GM12878 (cell line): ENCODE data around the gene PYGM. TPM values are rescaled to one million over a fixed set of nuclear protein-coding genes. Genes with fewer than 3 reads are reported as not detected.

ENCODE experiments used
- ATAC-seq: fragments of 200-7000 bp; cut with Tn5 transposase; 3 replicates; pipeline ENCODE4 v1.9.1; 2020; ENCODE audit warnings: mild to moderate bottlenecking, moderate library complexity
- BruUV-seq: library from RNA; stranded (reverse); fragments of 400-500 nt; replicated peaks from 2 replicates; lab custom pipeline; 2021; lab: Mats Ljungman, UMichigan
- CTCF ChIA-PET: fragments of 300-600 bp; sonication (Branson Sonifier 250); formaldehyde crosslinking; extraction: SDS; loops from one replicate; lab custom pipeline; 2021; ENCODE audit warnings: inconsistent platforms; lab: Yijun Ruan, JAX
- POLR2A ChIA-PET: fragments of 350-600 bp; formaldehyde crosslinking; extraction: SDS; loops from one replicate; lab custom pipeline; 2021; ENCODE audit warnings: inconsistent platforms; lab: Charles Lee
- RAD21 ChIA-PET: fragments of 300-600 bp; sonication (Branson Sonifier 250); formaldehyde crosslinking; loops from one replicate; lab custom pipeline; 2023; ENCODE audit warnings: antibody characterized with exemption; ENCODE audit not compliant: unreplicated experiment; lab: Charles Lee
- SMC1A ChIA-PET: fragments of 300-600 bp; sonication (Branson Sonifier 250); formaldehyde crosslinking; loops from one replicate; lab custom pipeline; 2023; ENCODE audit not compliant: unreplicated experiment, uncharacterized antibody; lab: Charles Lee
- DNase-seq: peaks from one replicate; pipeline ENCODE4 v3.0.0-alpha.2; 2011; ENCODE audit warnings: low read depth, low spot score
- FAIRE-seq: peaks from 3 replicates; lab custom pipeline; 2011; peaks lifted over from hg19 to GRCh38; lab: Jason Lieb, UNC
- H2AFZ ChIP-seq: 2 replicates; pipeline ENCODE4 v1.6.0; 2011; ENCODE audit warnings: low read depth, low read length, control low read depth; ENCODE audit not compliant: control insufficient read depth
- H3K27ac ChIP-seq: 2 replicates; pipeline ENCODE4 v1.5.1; 2011; ENCODE audit warnings: control low read depth; ENCODE audit not compliant: control insufficient read depth, insufficient read depth
- H3K27me3 ChIP-seq, 2 experiments: replicated peaks in 1 of 2; 2 replicates each; pipeline versions ENCODE4 v1.6.0 to v1.6.1; 2011; ENCODE audit warnings: low read length in 1 of 2; ENCODE audit not compliant: control insufficient read depth in 2 of 2, insufficient read depth in 2 of 2
- H3K36me3 ChIP-seq, 2 experiments: 2 replicates each; pipeline ENCODE4 v1.5.1; 2011; ENCODE audit warnings: low read length in 1 of 2; ENCODE audit not compliant: control insufficient read depth in 2 of 2, insufficient read depth in 2 of 2
- H3K4me1 ChIP-seq: 2 replicates; pipeline ENCODE4 v1.6.1; 2011; ENCODE audit warnings: mild to moderate bottlenecking, low read length, moderate library complexity, mixed read lengths; ENCODE audit not compliant: control insufficient read depth, insufficient read depth
- H3K4me2 ChIP-seq: 2 replicates; pipeline ENCODE4 v1.6.0; 2011; ENCODE audit warnings: control low read depth; ENCODE audit not compliant: control insufficient read depth, insufficient read depth
- H3K4me3 ChIP-seq: fragments of 200-600 bp; sonication (generic); 2 replicates; pipeline ENCODE4 v1.5.1; 2016
- H3K79me2 ChIP-seq: 2 replicates; pipeline ENCODE4 v1.6.0; 2011; ENCODE audit warnings: low read length; ENCODE audit not compliant: control insufficient read depth, insufficient read depth
- H3K9ac ChIP-seq: 2 replicates; pipeline ENCODE4 v1.8.0; 2011; ENCODE audit warnings: low read length, control low read depth, mixed read lengths; ENCODE audit not compliant: control insufficient read depth, insufficient read depth
- H3K9me3 ChIP-seq: replicated peaks from 3 replicates; pipeline ENCODE4 v1.5.1; 2011; ENCODE audit warnings: mild to moderate bottlenecking, low read length; ENCODE audit not compliant: control insufficient read depth, insufficient read depth
- H4K20me1 ChIP-seq: 2 replicates; pipeline ENCODE4 v1.6.0; 2011; ENCODE audit not compliant: control insufficient read depth, insufficient read depth
- ATF7 ChIP-seq: fragments of 450-650 bp; IDR thresholded peaks from 2 replicates; pipeline ENCODE4 v1.6.1; 2016; ENCODE audit warnings: low read depth, mild to moderate bottlenecking
- CHD1 ChIP-seq: IDR thresholded peaks from 2 replicates; pipeline ENCODE4 v1.6.1; 2012; ENCODE audit warnings: low read depth, low read length, improper control_type of control experiment
- ETV6 ChIP-seq, 2 experiments: fragments of 450-650 bp in 1 of 2; IDR thresholded peaks in 1 of 2; conservative IDR thresholded peaks in 1 of 2; 2 replicates each; pipeline ENCODE4 v1.6.1; 2014; ENCODE audit warnings: antibody characterized with exemption in 1 of 2, borderline replicate concordance in 1 of 2, low read depth in 1 of 2, mild to moderate bottlenecking in 1 of 2, moderate library complexity in 1 of 2
- HDAC6 ChIP-seq: fragments of 200-600 bp; sonication (generic); IDR thresholded peaks from one replicate; pipeline ENCODE4 v1.8.0; 2017; ENCODE audit warnings: antibody characterized with exemption; ENCODE audit not compliant: unreplicated experiment
- POLR2AphosphoS2 ChIP-seq: IDR thresholded peaks from 2 replicates; pipeline ENCODE4 v1.6.1; 2011; ENCODE audit warnings: low read depth, mild to moderate bottlenecking, low read length, improper control_type of control experiment, moderate library complexity
- TCF12 ChIP-seq: IDR thresholded peaks from 2 replicates; pipeline ENCODE4 v1.6.1; 2011; ENCODE audit warnings: low read depth, mild to moderate bottlenecking, low read length
- WGBS: methylation state at CpG from one replicate; pipeline ENCODE4 v1.1.6; 2016; ENCODE audit warnings: low lambda C conversion rate; ENCODE audit not compliant: insufficient replicate concordance, insufficient coverage; ENCODE audit errors: missing lambda C conversion rate; 5-methylcytosine and 5-hydroxymethylcytosine counted together
- in situ Hi-C: fragments of 300-500 bp; cut with MboI; formaldehyde crosslinking; loops from 9 replicates; pipeline ENCODE4 v1.14.3; 2018; ENCODE audit warnings: mixed read lengths
- intact Hi-C: fragments of 100-400 bp; cut with micrococcal nuclease; formaldehyde crosslinking; loops from one replicate; pipeline ENCODE4 v1.14.2; 2022; ENCODE audit not compliant: unreplicated experiment
- polyA plus RNA-seq, 11 experiments: library from polyadenylated mRNA; depleted of rRNA in 4 of 11; unstranded in 6 of 11; stranded (reverse) in 5 of 11; fragments of >200 nt; fragmentation: Nextera tagmentation in 4 of 11; fragmentation: Illumina TruSeq in 1 of 11; extraction: Ambion mirVana in 4 of 11; extraction: Trizol in 1 of 11; gene quantifications; 1 replicate in 1 of 11; 2 replicates in 10 of 11; pipeline versions ENCODE4 v1.2.1 to v1.2.3, GENCODE V29; 2011 to 2016; ENCODE audit warnings: inconsistent platforms in 2 of 11, missing spikeins in 2 of 11, low read depth in 1 of 11
- total RNA-seq, 4 experiments: library from RNA; depleted of rRNA in 3 of 4; stranded (reverse); fragments of >200 nt in 3 of 4; fragmentation: Illumina TruSeq in 1 of 4; extraction: Trizol in 1 of 4; gene quantifications; 2 replicates each; pipeline versions ENCODE4 v1.2.1 to v1.2.3, GENCODE V29; 2013 to 2021
- TF ChIP-seq, protein P1 (sequence below), 3 experiments: IDR thresholded peaks in 2 of 3; conservative IDR thresholded peaks in 1 of 3; 2 replicates each; pipeline ENCODE4 v1.5.1; 2011; ENCODE audit warnings: low read depth in 3 of 3, low read length in 3 of 3, mild to moderate bottlenecking in 3 of 3, control low read depth in 2 of 3, moderate library complexity in 2 of 3, inconsistent platforms in 1 of 3, mixed read lengths in 1 of 3; ENCODE audit not compliant: control insufficient read depth in 2 of 3, insufficient read depth in 1 of 3; ENCODE audit errors: extremely low read depth in 1 of 3

PYGM gene
- total and polyA plus RNA-seq, 10 of the 15 experiments (the other 5 are each of a cell fraction or from before 2014, with no cell fraction given), result 0.04 to 3.7 (median 0.27) TPM; not detected in 1

DNA sequence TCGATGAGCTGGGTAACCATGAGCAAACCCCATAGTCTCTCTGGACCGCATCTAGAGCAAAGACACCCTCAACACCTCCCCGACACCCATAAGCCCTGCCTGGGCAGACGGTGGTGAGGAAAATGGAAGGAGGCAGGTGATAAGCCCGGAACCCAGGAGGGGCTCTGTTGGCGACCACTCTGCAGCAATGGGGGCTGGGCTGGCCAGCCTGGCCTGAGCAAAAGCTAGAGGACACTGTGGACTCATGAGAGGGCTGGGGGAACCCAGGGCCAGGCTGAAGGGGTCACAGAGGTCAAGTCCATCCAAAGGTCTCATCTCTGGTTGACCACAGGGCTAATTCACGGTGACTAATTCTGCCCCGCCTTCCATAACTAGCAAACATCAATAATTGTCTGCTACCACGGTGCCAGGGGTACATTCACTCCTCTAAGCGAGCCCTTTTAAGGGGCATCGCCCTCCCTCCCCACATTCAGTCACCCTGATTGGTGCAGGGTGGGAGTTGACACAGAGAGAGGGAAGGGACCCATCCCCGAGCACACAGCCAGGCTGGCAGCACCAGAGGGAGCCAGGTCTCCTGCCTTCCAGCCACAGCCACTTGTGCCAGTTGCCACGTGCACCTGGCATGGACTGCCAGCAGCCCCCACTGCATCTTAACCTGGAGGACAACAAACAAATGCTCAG, 4.0 kb downstream of the PYGM start:
- CTCF ChIA-PET, result interaction anchor here (0.7 to 1.1 kb wide), 2 partner anchors 12 to 15 kb away, joined by 3 read pairs; partner anchors contain the start of gene RASGRP2

More for the DNA sequence above, 4.0 kb downstream of the PYGM start:
- H3K4me2 ChIP-seq, result no peak overlapping the region
- no peak overlapping the region for H3K9ac ChIP-seq
- H4K20me1 ChIP-seq, result no peaks in the 10 kb centered on the region
- ChIA-PET POLR2A (no interaction called here), SMC1A (no interaction called here), RAD21 (interaction anchor here (0.5 kb wide), 1 partner anchor 273 kb away, joined by 3 read pairs; no protein-coding TSS in a partner anchor)
- no TSS peak for BruUV-seq
- H3K27ac ChIP-seq, result no peak overlapping the region
- H3K27me3 ChIP-seq, result no peaks in the 10 kb centered on the region
- H2AFZ ChIP-seq, result no peak overlapping the region
- 41% methylated on average over 13 of the region's 13 CpGs for WGBS
- no peaks in the 10 kb centered on the region for H3K79me2 ChIP-seq
- in situ Hi-C loops (no loop called here), intact Hi-C loops (no loop called here)
- no peak for FAIRE-seq
- H3K4me1 ChIP-seq, result no peaks in the 10 kb centered on the region
- no peak for ATAC-seq
- TF ChIP-seq CHD1 (no peak), ETV6 (conservative IDR thresholded peaks at IDR 0.05 in 1 of 2, IDR thresholded peaks at IDR 0.05 in 1 of 2; ENCODE audit: borderline replicate concordance in 1 of 2, low read depth in 1 of 2) (no peak), HDAC6 (no peak), POLR2AphosphoS2 (no peak), TCF12 (no peak), ATF7 (no peak)
- TF ChIP-seq, protein P1, sequence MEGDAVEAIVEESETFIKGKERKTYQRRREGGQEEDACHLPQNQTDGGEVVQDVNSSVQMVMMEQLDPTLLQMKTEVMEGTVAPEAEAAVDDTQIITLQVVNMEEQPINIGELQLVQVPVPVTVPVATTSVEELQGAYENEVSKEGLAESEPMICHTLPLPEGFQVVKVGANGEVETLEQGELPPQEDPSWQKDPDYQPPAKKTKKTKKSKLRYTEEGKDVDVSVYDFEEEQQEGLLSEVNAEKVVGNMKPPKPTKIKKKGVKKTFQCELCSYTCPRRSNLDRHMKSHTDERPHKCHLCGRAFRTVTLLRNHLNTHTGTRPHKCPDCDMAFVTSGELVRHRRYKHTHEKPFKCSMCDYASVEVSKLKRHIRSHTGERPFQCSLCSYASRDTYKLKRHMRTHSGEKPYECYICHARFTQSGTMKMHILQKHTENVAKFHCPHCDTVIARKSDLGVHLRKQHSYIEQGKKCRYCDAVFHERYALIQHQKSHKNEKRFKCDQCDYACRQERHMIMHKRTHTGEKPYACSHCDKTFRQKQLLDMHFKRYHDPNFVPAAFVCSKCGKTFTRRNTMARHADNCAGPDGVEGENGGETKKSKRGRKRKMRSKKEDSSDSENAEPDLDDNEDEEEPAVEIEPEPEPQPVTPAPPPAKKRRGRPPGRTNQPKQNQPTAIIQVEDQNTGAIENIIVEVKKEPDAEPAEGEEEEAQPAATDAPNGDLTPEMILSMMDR (IDR thresholded peaks at IDR 0.05 in 2 of 3, conservative IDR thresholded peaks at IDR 0.05 in 1 of 3; ENCODE audit: control insufficient read depth in 2 of 3, extremely low read depth in 1 of 3, insufficient read depth in 1 of 3, low read depth in 3 of 3, low read length in 3 of 3), result no peak
- H3K9me3 ChIP-seq, result no peaks in the 10 kb centered on the region
- H3K36me3 ChIP-seq, result no peaks in the 10 kb centered on the region; a peak in 1 of 4 replicates
- no peak for DNase-seq
- H3K4me3 ChIP-seq, result no peak overlapping the region
